H9 (cell line): Measurements from ENCODE around the gene PCSK9. TPM values are rescaled to one million over a fixed set of nuclear protein-coding genes. Genes with fewer than 3 reads are reported as not detected.

Experiments
- DNase-seq: peaks from one replicate; pipeline ENCODE4 v3.0.0-alpha.2; 2017
- H2AFZ ChIP-seq: one replicate; pipeline ENCODE4 v1.6.1; 2013; ENCODE audit warnings: mild to moderate bottlenecking, low read length, control low read depth, moderate library complexity
- H2AK5ac ChIP-seq: 2 replicates; pipeline ENCODE4 v1.6.1; 2013; ENCODE audit warnings: low read length, control low read depth, mixed read lengths; ENCODE audit not compliant: insufficient read length
- H2BK120ac ChIP-seq: one replicate; pipeline ENCODE4 v1.6.1; 2013; ENCODE audit warnings: low read depth, mild to moderate bottlenecking, low read length, control low read depth, inconsistent platforms; ENCODE audit not compliant: poor library complexity, severe bottlenecking
- H2BK12ac ChIP-seq: 2 replicates; pipeline ENCODE4 v1.6.1; 2013; ENCODE audit warnings: low read length, control low read depth, mixed read lengths, low read depth; ENCODE audit not compliant: insufficient read length
- H2BK15ac ChIP-seq: 2 replicates; pipeline ENCODE4 v1.6.1; 2013; ENCODE audit warnings: low read depth, low read length, control low read depth
- H2BK20ac ChIP-seq: one replicate; pipeline ENCODE4 v1.6.1; 2013; ENCODE audit warnings: low read depth, mild to moderate bottlenecking, low read length, control low read depth, inconsistent platforms; ENCODE audit not compliant: poor library complexity, severe bottlenecking
- H2BK5ac ChIP-seq: 2 replicates; pipeline ENCODE4 v1.6.1; 2013; ENCODE audit warnings: low read length, control low read depth, mixed read lengths; ENCODE audit not compliant: insufficient read length
- H3K14ac ChIP-seq: 2 replicates; pipeline ENCODE4 v1.6.1; 2013; ENCODE audit warnings: low read length, control low read depth; ENCODE audit not compliant: insufficient read depth
- H3K18ac ChIP-seq: 2 replicates; pipeline ENCODE4 v1.6.1; 2013; ENCODE audit warnings: low read depth, mild to moderate bottlenecking, mixed read lengths, low read length, control low read depth; ENCODE audit not compliant: insufficient read length
- H3K23ac ChIP-seq: 2 replicates; pipeline ENCODE4 v1.6.1; 2013; ENCODE audit warnings: low read length, control low read depth, mixed read lengths, low read depth; ENCODE audit not compliant: insufficient read length
- H3K23me2 ChIP-seq: 2 replicates; pipeline ENCODE4 v1.6.1; 2013; ENCODE audit warnings: low read depth, mild to moderate bottlenecking, mixed read lengths, low read length, control low read depth; ENCODE audit not compliant: insufficient read length, poor library complexity, severe bottlenecking
- H3K27ac ChIP-seq: 2 replicates; pipeline ENCODE4 v1.5.1; 2013; ENCODE audit warnings: low read length, control low read depth, mixed read lengths, low read depth; ENCODE audit not compliant: insufficient read length
- H3K27me3 ChIP-seq: 2 replicates; pipeline ENCODE4 v1.6.1; 2013; ENCODE audit warnings: low read length, control low read depth, inconsistent platforms; ENCODE audit not compliant: insufficient read depth
- H3K4ac ChIP-seq: 2 replicates; pipeline ENCODE4 v1.6.1; 2013; ENCODE audit warnings: low read depth, mild to moderate bottlenecking, control low read depth, inconsistent platforms, low read length, moderate library complexity
- H3K4me1 ChIP-seq: 2 replicates; pipeline ENCODE4 v1.6.1; 2013; ENCODE audit warnings: low read length, control low read depth, inconsistent platforms; ENCODE audit not compliant: insufficient read depth
- H3K4me2 ChIP-seq: 2 replicates; pipeline ENCODE4 v1.6.1; 2013; ENCODE audit warnings: low read length, control low read depth, mixed read lengths; ENCODE audit not compliant: insufficient read length, insufficient read depth
- H3K56ac ChIP-seq: 2 replicates; pipeline ENCODE4 v1.6.1; 2013; ENCODE audit warnings: low read depth, mild to moderate bottlenecking, mixed read lengths, low read length, control low read depth; ENCODE audit not compliant: insufficient read length
- H3K79me1 ChIP-seq: 2 replicates; pipeline ENCODE4 v1.6.1; 2013; ENCODE audit warnings: low read depth, mild to moderate bottlenecking, moderate library complexity, low read length, control low read depth, inconsistent platforms; ENCODE audit not compliant: insufficient read depth, poor library complexity, severe bottlenecking
- H3K79me2 ChIP-seq: 2 replicates; pipeline ENCODE4 v1.6.1; 2013; ENCODE audit warnings: low read length, control low read depth, inconsistent platforms; ENCODE audit not compliant: insufficient read depth
- H3K9ac ChIP-seq: 2 replicates; pipeline ENCODE4 v1.6.1; 2013; ENCODE audit warnings: low read length, control low read depth, mixed read lengths; ENCODE audit not compliant: insufficient read length; ENCODE audit errors: extremely low read depth
- H3K9me3 ChIP-seq: one replicate; pipeline ENCODE4 v1.6.1; 2013; ENCODE audit warnings: low read depth, low read length, inconsistent platforms; ENCODE audit not compliant: control insufficient read depth
- H3T11ph ChIP-seq: one replicate; pipeline ENCODE4 v1.6.1; 2013; ENCODE audit warnings: mild to moderate bottlenecking, low read length, control low read depth, inconsistent platforms
- H4K20me1 ChIP-seq: one replicate; pipeline ENCODE4 v1.6.1; 2013; ENCODE audit not compliant: control insufficient read depth, insufficient read length, insufficient read depth
- H4K5ac ChIP-seq: 2 replicates; pipeline ENCODE4 v1.6.1; 2013; ENCODE audit warnings: low read depth, mild to moderate bottlenecking, mixed read lengths, low read length, control low read depth; ENCODE audit not compliant: insufficient read length
- H4K8ac ChIP-seq: replicated peaks from 2 replicates; pipeline ENCODE4 v1.6.1; 2013; ENCODE audit warnings: low read length, control low read depth, mixed read lengths, low read depth; ENCODE audit not compliant: insufficient read length
- H4K91ac ChIP-seq: 2 replicates; pipeline ENCODE4 v1.6.1; 2013; ENCODE audit warnings: low read depth, mild to moderate bottlenecking, moderate library complexity, mixed read lengths, low read length, control low read depth; ENCODE audit not compliant: insufficient read length
- H3K27ac Mint-ChIP-seq, 3 experiments: 2 replicates in 2 of 3; 3 replicates in 1 of 3; pipeline ENCODE4 v1.8.0; 2020 to 2021; ENCODE audit warnings: mixed read lengths in 3 of 3, mild to moderate bottlenecking in 1 of 3, moderate library complexity in 1 of 3
- H3K27me3 Mint-ChIP-seq: 2 replicates; pipeline ENCODE4 v1.8.0; 2021; ENCODE audit warnings: low read depth, mild to moderate bottlenecking, moderate library complexity, mixed read lengths
- H3K36me3 Mint-ChIP-seq, 3 experiments: 2 replicates in 2 of 3; 3 replicates in 1 of 3; pipeline ENCODE4 v1.8.0; 2020 to 2021; ENCODE audit warnings: low read depth in 3 of 3, mixed read lengths in 3 of 3; ENCODE audit not compliant: insufficient read depth in 1 of 3
- H3K4me1 Mint-ChIP-seq, 2 experiments: 2 replicates each; pipeline ENCODE4 v1.8.0; 2020; ENCODE audit warnings: mixed read lengths in 2 of 2
- H3K4me3 Mint-ChIP-seq, 2 experiments: 2 replicates in 1 of 2; 3 replicates in 1 of 2; pipeline ENCODE4 v1.8.0; 2020 to 2021; ENCODE audit warnings: mild to moderate bottlenecking in 2 of 2, mixed read lengths in 2 of 2, moderate library complexity in 1 of 2
- H3K9me3 Mint-ChIP-seq, 2 experiments: 2 replicates in 1 of 2; 3 replicates in 1 of 2; pipeline ENCODE4 v1.8.0; 2020; ENCODE audit warnings: mild to moderate bottlenecking in 2 of 2, mixed read lengths in 2 of 2, moderate library complexity in 1 of 2
- CTCF ChIP-seq: fragments of 200-600 bp; sonication (generic); conservative IDR thresholded peaks from 3 replicates; pipeline ENCODE4 v1.8.0; 2021; ENCODE audit warnings: antibody characterized with exemption, mild to moderate bottlenecking
- WGBS: extraction: QIAGEN DNeasy Blood & Tissue Kit; methylation state at CpG from one replicate; pipeline ENCODE4 v1.1.7; 2013; ENCODE audit warnings: missing lambda C conversion rate, low lambda C conversion rate, mixed read lengths; ENCODE audit not compliant: insufficient read length; ENCODE audit errors: extremely low coverage; 5-methylcytosine and 5-hydroxymethylcytosine counted together
- total RNA-seq: library from RNA; stranded (reverse); gene quantifications from 2 replicates; pipeline ENCODE4 v1.2.1, GENCODE V29; 2021

PCSK9 gene
- total RNA-seq, 1 experiment from 2014 or later, result 75.1 TPM

- no peaks in the 10 kb centered on the region for H3K9me3 ChIP-seq
- DNase-seq, result no peak
- Mint-ChIP-seq H3K27me3 (peaks cover 22% of the 10 kb centered on the region), H3K9me3 (peaks cover 10 to 15% of the 10 kb centered on the region in 2 experiments), H3K4me1 (peaks cover 15 to 18% of the 10 kb centered on the region in 2 experiments), H3K4me3 (no peak overlapping the region), H3K36me3 (peaks cover 0 to 15% (median 0%) of the 10 kb centered on the region in 3 experiments), H3K27ac (no peak overlapping the region)
- no peak overlapping the region for H3K4me2 ChIP-seq
- no peak overlapping the region for H4K8ac ChIP-seq
- H2BK120ac ChIP-seq, result no peak overlapping the region
- no peak overlapping the region for H3K23ac ChIP-seq
- no peak overlapping the region for H2AK5ac ChIP-seq
- no peaks in the 10 kb centered on the region for H3K23me2 ChIP-seq
- H2BK20ac ChIP-seq, result no peak overlapping the region
- no peak overlapping the region for H2BK12ac ChIP-seq
- H2BK5ac ChIP-seq, result no peak overlapping the region
- no peak overlapping the region for H3K18ac ChIP-seq
- H4K91ac ChIP-seq, result no peak overlapping the region
- H3K14ac ChIP-seq, result no peak overlapping the region
- H2AFZ ChIP-seq, result no peak overlapping the region
- H3K56ac ChIP-seq, result no peak overlapping the region
- no peak for TF ChIP-seq CTCF
- H3T11ph ChIP-seq, result no peak overlapping the region
- no peak overlapping the region for H3K4ac ChIP-seq
- H3K27me3 ChIP-seq, result peaks cover 4% of the 10 kb centered on the region; the same call in 1 of the 2 replicates
- no peak overlapping the region for H4K5ac ChIP-seq
- no peak overlapping the region for H3K9ac ChIP-seq
- H3K79me1 ChIP-seq, result no peaks in the 10 kb centered on the region
- no peaks in the 10 kb centered on the region for H4K20me1 ChIP-seq
- WGBS, result no CpG with 5 or more reads among the region's 12 CpGs
- no peak overlapping the region for H2BK15ac ChIP-seq
- H3K4me1 ChIP-seq, result peaks cover 3% of the 10 kb centered on the region; the same call in 1 of the 2 replicates
- H3K27ac ChIP-seq, result no peak overlapping the region
- no peaks in the 10 kb centered on the region for H3K79me2 ChIP-seq
These were observed 32.4 kb upstream of the PCSK9 start for GRCh38 chr1:55006931-55007330.
